Activated naive CD4-positive, alpha-beta T cell treated with anti-CD3 and anti-CD28 coated beads, Interleukin-2, amount 50 U/mL, for 72 hours (primary cell): Measurements from ENCODE around the gene POLR2A. TPM values are rescaled to one million over a fixed set of nuclear protein-coding genes. Genes with fewer than 3 reads are reported as not detected.
"Not testable (repeated sequence)": the region's sequence is repeated elsewhere in the genome, so short reads cannot be mapped to it uniquely, and the experiment has no call there.

Experiments used
- ATAC-seq, 2 donors: fragments of 150-1000 bp; cut with Tn5 transposase; 2 replicates each; pipeline ENCODE4 v1.10.0; 2021; ENCODE audit warnings: mild to moderate bottlenecking in 2 of 2, moderate library complexity in 2 of 2
- DNase-seq, 2 donors: peaks; one replicate each; pipeline ENCODE4 v3.0.0; 2021 to 2022; ENCODE audit warnings: low spot score in 2 of 2
- H3K27ac Mint-ChIP-seq, 2 donors: one replicate each; pipeline ENCODE4 v1.8.0; 2022; ENCODE audit warnings: mild to moderate bottlenecking in 2 of 2, mixed read lengths in 2 of 2
- H3K36me3 Mint-ChIP-seq, 2 donors: one replicate each; pipeline ENCODE4 v1.8.0; 2022; ENCODE audit warnings: mixed read lengths in 2 of 2
- H3K9me3 Mint-ChIP-seq, 2 donors: one replicate each; pipeline ENCODE4 v1.8.0; 2022; ENCODE audit warnings: mixed read lengths in 2 of 2
- total RNA-seq, 2 donors: library from RNA; stranded (reverse); gene quantifications; one replicate each; pipeline ENCODE4 v1.2.3, GENCODE V29; 2022

Gene POLR2A
- total RNA-seq, 2 donors from 2014 or later = 280 to 333 TPM

DNA sequence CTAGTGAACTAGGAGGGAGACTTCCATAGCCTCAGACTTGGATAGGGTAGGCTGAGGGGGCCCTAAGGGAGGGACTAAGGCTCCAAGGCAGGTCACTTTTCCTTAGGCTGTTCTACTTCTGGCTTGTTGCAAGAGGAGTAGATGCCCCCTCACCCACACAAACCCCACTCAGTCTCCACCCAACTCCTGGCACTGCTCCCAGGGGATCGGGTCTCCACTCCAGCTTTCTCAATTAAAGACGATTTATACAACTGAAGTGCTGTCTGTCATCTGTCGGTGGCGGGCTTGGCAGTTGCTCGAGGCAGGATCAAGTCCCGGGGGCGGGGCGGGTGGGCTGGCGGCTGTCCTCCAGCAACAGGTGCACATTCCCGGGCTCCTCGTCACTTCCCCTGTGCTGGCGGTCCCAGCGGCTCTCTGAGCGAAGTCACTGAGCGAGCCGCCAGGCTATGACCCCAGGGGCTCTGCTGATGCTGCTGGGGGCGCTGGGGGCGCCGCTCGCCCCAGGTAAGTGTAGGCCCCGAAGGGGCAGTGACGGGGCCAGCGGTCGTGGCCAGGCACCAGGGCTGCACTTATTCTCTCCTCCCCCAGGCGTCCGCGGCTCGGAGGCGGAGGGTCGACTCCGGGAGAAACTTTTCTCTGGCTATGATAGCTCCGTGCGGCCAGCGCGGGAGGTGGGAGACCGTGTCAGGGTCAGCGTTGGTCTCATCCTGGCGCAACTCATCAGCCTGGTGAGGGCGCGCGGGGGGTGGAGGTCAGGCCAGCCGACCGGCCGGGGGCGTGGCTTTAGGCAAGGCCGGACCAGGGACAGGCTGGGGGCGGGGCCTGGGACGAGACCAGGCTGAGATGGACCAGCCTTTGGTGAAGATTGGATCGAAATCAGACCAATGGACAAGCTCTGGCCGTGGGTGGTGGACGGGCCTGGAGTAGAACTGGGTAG is 39.2 kb upstream of the POLR2A start, which contains the start of gene CHRNB1:
CHRNB1 (plus strand) TSS at position 380 of the 937 bp plus-strand sequence; CDS start at position 447, 67 bp downstream.
- peaks cover 0 to 10% of the 10 kb centered on the region in 2 donors for H3K36me3 Mint-ChIP-seq
- H3K27ac Mint-ChIP-seq = no peak within 1 kb of the TSS
- DNase-seq (no peak), ATAC-seq (peak; percentile 25 to 62)
- no peaks in the 10 kb centered on the region for H3K9me3 Mint-ChIP-seq

DNA sequence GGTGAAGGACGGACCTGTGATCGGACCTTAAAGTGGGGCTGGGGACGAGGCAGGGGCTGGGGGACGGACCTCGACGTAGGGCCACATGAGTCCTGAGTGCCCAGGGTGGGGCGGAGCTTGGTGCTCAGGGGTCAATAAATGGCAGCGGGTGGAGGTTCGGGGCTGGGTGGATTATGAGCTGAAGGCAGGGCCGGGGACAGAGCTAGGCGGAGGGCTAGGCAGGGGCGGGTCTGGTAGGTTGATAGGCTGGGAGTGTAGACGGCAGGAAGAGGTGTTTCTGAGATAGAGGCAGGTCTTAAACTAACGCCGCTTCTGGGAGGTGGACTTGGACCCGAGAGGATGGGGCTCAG is 38.6 kb upstream of the POLR2A start:
- ATAC-seq (peak; percentile 52 to 80), DNase-seq (peak in 1 of 2 donors; percentile 32)
- no peak overlapping the region for H3K27ac Mint-ChIP-seq
- H3K9me3 Mint-ChIP-seq = no peaks in the 10 kb centered on the region
- peaks cover 0 to 10% of the 10 kb centered on the region in 2 donors for H3K36me3 Mint-ChIP-seq

DNA sequence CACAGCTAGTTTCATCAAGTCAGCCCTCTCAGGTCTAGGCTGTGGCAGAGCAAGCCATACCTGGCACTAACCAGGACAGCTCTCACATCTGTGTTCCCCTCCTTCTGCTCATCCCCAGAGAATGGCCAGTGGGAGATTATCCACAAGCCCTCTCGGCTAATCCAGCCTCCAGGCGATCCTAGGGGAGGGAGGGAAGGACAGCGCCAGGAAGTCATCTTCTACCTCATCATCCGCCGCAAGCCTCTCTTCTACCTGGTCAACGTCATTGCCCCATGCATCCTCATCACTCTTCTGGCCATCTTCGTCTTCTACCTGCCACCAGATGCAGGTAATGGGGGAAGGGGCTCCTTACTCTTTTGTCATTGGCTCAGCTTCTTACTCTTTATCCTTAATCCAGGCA is 35.7 kb upstream of the POLR2A start:
- DNase-seq (no peak), ATAC-seq (no peak)
- no peak overlapping the region for H3K27ac Mint-ChIP-seq
- peaks cover 0 to 6% of the 10 kb centered on the region in 2 donors for H3K36me3 Mint-ChIP-seq
- H3K9me3 Mint-ChIP-seq = no peaks in the 10 kb centered on the region

DNA sequence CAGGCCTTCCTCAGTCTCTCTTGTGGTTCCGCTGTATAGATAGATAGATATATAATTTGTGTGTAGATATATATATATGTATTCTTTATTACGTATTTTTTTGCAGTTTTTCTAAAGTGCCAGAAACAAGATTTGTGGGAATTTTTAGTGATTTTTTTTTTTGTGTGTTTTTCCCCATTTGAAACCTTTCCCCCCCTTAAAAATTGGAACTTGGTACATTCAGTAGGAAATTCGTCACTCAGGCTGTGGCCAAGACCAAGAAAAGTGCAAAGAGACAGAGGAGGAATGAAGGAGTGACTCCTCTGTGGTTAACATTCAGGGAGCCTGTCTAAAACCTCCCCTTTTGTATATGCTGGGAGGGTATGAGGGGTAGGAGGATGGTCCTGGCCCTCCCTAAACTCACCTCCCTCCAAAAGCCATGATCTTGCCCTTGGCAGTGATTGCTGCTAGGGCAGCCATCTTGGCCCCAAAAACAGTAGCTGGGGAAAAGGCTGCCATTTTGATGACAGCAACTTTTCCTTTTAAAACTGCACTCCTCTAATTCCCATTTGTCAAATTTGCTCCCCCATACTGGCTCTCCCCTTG is 24.1 kb upstream of the POLR2A start:
- ATAC-seq = no peak
- DNase-seq = no peak
- Mint-ChIP-seq H3K9me3 (no peaks in the 10 kb centered on the region), H3K36me3 (no peaks in the 10 kb centered on the region), H3K27ac (peak overlapping the region in 1 of 2 donors; percentile 29)

DNA sequence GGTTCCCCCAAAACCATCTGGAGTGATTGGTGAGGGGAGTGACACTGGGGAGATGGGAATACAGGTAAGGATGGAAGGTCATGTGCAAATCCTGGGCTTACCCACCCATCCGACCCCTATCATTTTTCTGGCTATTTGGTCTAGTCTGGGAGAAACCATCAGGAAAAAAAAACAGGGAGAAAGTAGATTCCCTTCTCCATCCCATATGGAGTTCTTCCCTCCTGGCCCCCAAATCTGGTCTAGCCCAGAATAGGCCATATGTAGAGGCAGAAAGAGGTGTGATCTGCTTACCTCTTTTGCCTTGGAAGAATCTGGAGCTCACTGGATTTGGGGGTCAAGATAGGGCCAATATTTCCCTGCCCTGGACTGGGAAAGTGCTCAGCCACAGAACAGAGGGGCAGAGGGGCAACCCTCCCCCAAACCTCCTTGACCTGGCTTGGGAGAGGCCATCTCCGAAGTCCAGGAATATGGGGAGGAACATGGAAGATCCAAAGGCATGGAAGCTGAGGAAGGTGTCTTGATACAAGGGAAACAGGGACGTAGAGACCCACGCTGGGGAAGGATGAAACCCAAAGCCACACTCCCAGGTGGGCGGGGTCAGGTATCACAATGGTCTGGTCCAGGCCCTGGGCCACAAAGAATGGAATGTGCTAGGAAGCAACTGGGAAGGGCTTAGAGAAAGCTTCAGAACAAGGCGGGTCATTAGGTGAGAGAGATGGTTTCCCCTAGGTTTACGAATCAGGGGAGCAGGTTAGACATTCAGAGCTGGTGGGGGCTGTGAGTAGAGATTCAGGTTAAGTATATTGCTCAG is 23.1 kb upstream of the POLR2A start:
- no peaks in the 10 kb centered on the region for H3K36me3 Mint-ChIP-seq
- H3K9me3 Mint-ChIP-seq = no peaks in the 10 kb centered on the region
- ATAC-seq (no peak), DNase-seq (no peak)
- H3K27ac Mint-ChIP-seq = peak overlapping the region; percentile 29 to 95

DNA sequence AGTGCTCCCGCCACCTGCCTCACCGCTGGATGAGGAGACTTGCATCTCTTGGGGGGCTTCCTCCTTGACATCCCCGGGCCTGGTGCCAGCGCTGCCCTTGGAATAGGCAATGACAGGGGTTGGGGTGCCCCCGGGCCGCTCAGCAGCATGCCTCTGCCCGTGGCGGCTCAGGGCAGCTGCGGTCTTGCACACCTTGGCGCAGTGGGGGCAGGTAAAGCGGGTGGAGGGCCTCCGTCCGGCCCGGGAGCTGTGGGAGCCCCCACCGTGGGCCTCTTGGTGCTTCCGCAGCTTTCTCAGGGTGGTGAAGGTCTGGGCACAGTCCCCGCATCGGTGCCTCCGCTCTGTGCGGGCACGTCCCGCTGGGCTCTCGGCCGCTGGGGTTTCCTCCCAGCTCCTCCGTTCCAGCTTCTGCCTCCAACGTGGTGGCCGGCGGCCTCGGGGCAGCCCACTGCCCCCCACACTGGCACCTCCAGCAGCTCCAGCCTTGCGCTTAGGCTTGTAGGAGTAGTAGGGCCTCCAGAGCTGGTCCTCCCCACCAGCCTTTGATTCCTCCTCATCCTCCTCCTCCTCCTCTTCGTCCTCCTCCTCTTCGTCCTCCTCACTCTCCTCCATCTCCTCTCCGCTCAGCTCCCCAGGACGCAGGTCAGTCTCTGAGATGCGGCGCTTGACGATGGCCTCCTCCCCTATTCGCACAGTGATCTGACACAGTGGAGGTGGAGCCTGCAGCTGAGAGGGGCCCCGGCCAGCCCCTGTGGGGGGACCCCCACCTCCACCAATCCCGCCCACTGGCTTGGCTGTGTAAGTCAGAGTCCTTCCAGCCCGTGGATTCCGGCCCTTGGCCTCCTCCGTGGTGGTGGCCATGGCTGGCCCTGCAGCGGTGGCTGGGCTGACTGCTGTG is 21.4 kb upstream of the POLR2A start:
- ATAC-seq (no peak), DNase-seq (no peak)
- Mint-ChIP-seq H3K9me3 (no peaks in the 10 kb centered on the region), H3K27ac (no peak overlapping the region), H3K36me3 (no peaks in the 10 kb centered on the region)

DNA sequence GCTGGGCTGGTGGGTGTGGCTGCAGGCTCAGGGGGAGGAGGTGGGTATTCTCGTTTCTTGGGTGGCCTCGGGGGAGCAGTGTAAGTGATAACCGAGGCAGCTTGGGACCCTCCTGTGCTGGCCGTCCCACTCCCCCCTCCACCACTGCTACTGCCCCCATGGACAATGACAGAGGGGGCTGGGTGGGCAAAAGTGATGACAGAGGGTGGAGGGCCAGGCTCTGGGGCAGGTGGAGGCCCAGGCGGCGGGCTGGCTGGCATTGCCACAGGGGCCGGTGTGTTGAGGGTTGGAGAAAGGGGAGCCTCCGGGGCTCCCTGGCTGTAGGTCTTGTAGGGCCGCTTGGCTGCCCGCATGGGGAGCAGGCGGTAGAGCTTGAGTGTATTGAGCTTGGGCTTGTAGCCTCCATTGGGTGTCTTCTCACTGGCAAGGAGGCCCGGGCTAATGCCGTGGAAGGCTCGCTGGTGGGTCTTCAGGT is 20.8 kb upstream of the POLR2A start:
- Mint-ChIP-seq H3K9me3 (no peaks in the 10 kb centered on the region), H3K36me3 (no peaks in the 10 kb centered on the region), H3K27ac (no peak overlapping the region)
- DNase-seq (no peak), ATAC-seq (no peak)

DNA sequence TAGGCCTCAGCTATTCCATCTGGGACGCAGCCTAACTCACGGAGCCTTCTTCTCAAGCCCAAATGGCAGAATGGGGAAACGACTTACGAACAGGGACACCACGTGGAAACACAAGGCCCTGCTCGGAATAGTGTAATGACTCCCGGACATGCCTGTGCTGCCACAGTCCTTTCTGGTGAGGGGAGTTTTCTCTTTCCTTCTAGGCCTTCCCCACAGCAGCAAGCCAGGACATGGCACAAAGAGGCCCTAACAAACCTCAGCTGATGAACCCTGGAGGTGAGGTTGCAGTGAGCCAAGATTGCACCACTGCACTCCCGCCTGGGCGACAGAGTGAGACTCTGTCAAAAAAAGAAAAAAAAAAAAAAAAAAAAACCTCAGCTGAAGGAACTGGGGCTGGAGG is 20.1 kb upstream of the POLR2A start:
- H3K27ac Mint-ChIP-seq = peak overlapping the region in 1 of 2 donors; percentile 87
- no peak for ATAC-seq
- DNase-seq = no peak
- H3K36me3 Mint-ChIP-seq = no peaks in the 10 kb centered on the region
- no peaks in the 10 kb centered on the region for H3K9me3 Mint-ChIP-seq

DNA sequence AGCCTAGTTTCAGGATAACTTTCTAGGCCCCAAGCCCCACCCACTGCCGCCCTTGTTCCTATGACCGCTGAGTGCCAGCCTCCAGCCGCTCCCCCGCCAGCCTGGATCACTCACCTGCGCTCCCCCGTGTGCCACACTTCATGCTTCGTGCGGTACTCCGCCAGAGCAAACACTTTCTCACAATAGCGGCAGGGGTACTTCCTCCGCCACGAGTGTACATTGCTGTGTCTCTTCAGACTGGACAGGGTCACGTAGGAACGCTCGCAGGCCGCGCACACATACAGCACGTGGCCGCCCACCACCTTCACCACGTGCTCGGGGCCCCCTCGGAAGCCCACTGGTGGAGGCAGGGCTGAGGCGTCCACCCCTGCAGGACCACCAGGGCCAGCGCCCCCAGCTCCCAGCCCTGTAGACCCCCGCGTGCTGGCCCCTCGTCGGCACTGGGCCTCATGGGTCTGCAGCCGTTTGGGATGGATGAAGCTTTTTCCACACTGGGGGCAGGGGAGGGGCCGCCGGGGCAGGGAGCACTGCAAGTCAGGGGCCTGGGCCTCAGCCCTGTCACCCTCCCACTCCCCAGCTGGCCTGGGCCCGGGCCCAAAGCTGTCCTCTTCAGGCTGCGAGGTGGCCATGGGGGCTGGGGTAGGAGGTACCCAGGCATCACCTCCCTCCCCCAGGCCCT is 18.4 kb upstream of the POLR2A start:
- ATAC-seq = no peak

DNA sequence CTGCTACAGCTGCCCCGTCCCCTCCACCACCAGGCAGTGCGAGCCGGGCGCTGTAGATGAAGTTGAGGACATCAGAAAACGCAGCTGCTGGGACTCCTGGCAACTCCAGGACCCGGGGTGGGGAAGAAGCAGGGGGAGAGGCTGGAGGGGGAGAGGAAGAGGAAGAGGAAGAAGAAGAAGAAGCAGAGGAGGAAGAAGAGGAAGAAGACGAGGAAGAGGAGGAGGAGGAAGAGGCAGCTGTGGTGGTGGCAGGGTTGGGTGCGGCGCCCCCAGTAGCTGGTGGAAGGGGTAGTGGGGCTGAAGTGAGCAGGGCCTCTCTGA is 17.9 kb upstream of the POLR2A start:
- H3K9me3 Mint-ChIP-seq = no peaks in the 10 kb centered on the region
- no peak for ATAC-seq
- H3K27ac Mint-ChIP-seq = peak overlapping the region; percentile 36 to 83
- no peak for DNase-seq
- no peaks in the 10 kb centered on the region for H3K36me3 Mint-ChIP-seq

More for the DNA sequence above, 18.4 kb upstream of the POLR2A start:
- H3K9me3 Mint-ChIP-seq = no peaks in the 10 kb centered on the region
- no peaks in the 10 kb centered on the region for H3K36me3 Mint-ChIP-seq
- DNase-seq = no peak
- peak overlapping the region in 1 of 2 donors; percentile 36 for H3K27ac Mint-ChIP-seq

DNA sequence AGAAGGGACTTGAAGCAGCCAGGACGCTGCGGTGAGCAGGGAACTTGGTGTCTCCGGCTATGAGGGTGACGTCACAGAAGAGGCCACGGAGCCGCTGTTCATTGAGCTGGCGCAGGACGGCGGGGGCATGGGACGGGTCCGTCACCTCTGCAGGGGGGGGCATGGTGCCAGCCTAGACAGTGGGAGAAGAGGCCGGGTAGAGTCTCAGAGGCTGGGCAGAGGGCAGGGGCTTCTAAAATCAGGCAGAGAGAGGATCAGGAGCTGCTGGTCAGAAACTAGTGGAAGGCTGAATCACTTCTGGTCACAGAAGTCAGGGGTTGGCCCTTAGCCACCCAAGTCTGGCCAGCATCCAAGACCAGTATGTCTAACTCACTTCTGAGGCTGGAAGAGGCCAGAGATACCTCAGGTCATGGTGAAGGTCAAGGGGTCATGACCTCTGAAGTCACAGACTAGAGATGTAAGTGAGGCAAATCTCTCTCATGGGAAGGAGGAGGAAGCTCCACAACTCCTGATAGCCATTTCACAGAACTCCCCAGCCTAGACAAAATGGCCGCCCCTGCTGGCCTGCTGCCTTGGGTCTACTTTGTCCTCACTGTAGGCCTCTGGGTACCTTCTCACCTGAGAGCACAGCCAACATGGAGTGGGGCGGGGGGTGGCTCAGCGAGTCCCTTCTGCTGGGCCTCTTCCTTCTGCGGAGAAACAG is 17.4 kb upstream of the POLR2A start:
- Mint-ChIP-seq H3K36me3 (no peaks in the 10 kb centered on the region), H3K27ac (peak overlapping the region; percentile 83 to 93), H3K9me3 (no peaks in the 10 kb centered on the region)
- ATAC-seq (peak in 1 of 2 donors; percentile 75), DNase-seq (no peak)

DNA sequence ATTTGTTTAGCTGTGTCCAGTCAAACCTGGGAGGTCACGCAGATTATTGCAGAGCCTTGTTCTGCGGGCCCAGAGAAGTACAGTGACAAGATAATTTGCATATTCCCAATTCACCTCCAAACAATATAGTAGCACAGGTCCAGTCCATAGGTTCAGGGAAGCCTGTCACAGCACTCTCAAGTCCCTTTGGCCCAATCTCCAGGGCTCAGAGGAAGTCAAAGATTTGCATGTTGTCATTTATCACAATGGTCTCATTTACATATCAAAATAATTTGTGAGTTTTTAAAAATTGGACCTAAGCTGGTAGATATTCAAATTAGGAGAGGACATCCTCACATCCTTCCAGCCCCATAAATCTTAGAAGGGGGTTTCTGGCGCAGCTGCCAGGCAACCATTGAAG is 16.7 kb upstream of the POLR2A start:
- Mint-ChIP-seq H3K9me3 (no peaks in the 10 kb centered on the region), H3K27ac (peak overlapping the region; percentile 74 to 83), H3K36me3 (no peaks in the 10 kb centered on the region)
- no peak for ATAC-seq
- no peak for DNase-seq

DNA sequence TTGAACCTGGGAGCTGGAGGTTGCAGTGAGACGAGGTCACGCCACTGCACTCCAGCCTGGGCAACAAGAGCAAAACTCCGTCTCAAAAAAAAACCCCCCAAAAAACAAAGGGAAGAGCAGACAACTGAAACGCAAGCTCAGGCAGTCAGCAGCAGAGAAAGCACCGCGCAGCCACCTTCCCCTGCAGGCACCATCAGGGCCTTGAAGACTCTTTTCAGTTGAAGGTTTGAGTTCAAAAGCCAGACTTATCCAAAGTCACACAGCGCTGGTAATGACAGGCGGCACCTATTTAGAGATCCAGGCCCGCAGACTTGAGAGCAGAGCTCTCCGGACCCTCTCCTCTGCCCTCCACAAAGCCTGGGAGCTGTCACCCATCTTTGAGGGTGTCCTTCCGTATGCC is 15.9 kb upstream of the POLR2A start:
- Mint-ChIP-seq H3K27ac (no peak overlapping the region), H3K36me3 (no peaks in the 10 kb centered on the region), H3K9me3 (no peaks in the 10 kb centered on the region)
- no peak for ATAC-seq
- DNase-seq = no peak

DNA sequence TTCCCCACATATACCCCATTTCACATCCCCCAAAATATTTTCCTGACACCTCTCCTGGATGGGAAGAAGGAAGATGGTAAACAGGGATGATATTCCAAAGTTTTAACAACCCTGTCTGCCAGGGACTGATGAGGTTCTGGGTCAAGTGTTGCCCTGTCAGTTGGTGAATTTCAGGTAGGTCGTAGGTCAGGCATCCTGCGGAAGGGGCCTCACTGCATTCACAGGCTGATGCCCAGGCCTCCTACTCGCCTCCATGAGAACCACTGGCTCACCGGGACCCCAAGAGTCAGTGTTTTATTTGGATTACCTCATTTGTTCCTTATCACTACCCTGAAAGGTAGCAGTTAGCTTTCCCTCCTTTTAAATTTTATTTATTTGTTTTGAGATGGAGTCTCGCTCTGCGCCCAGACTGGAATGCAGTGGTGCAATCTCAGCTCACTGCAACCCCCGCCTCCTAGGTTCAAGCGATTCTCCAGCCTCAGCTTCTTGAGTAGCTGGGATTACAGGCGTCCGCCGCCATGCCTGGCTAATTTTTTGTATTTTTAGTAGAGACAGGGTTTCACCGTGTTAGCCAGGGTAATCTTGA is 15.3 kb upstream of the POLR2A start:
- no peak for DNase-seq
- H3K36me3 Mint-ChIP-seq = no peaks in the 10 kb centered on the region
- H3K9me3 Mint-ChIP-seq = no peaks in the 10 kb centered on the region
- ATAC-seq = no peak
- peak overlapping the region in 1 of 2 donors; percentile 14 for H3K27ac Mint-ChIP-seq

DNA sequence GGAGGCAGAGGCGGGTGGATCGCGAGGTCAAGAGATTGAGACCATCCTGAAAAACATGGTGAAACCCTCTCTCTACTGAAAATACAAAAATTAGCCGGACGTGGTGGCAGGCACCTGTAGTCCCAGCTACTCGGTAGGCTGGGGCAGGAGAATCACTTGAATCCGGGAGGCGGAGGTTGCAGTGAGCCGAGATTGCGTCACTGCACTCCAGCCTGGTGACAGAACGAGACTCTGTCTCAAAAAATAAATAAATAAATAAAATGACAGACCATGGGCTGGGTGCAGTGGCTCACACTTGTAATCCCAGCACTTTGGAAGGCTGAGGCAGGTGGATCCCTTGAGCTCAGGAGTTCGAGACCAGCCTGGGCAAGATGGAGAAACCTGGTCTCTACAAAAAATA is 14.3 kb upstream of the POLR2A start:
- H3K36me3 Mint-ChIP-seq, DNase-seq, ATAC-seq, H3K9me3 Mint-ChIP-seq, H3K27ac Mint-ChIP-seq: not testable (repeated sequence)
